ENCODE measurements around the gene CSTPP1.

CSTPP1 gene, protein sequence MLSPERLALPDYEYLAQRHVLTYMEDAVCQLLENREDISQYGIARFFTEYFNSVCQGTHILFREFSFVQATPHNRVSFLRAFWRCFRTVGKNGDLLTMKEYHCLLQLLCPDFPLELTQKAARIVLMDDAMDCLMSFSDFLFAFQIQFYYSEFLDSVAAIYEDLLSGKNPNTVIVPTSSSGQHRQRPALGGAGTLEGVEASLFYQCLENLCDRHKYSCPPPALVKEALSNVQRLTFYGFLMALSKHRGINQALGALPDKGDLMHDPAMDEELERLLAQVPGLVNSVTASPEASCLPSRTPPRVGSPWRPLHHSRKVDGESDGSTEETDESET

DNA sequence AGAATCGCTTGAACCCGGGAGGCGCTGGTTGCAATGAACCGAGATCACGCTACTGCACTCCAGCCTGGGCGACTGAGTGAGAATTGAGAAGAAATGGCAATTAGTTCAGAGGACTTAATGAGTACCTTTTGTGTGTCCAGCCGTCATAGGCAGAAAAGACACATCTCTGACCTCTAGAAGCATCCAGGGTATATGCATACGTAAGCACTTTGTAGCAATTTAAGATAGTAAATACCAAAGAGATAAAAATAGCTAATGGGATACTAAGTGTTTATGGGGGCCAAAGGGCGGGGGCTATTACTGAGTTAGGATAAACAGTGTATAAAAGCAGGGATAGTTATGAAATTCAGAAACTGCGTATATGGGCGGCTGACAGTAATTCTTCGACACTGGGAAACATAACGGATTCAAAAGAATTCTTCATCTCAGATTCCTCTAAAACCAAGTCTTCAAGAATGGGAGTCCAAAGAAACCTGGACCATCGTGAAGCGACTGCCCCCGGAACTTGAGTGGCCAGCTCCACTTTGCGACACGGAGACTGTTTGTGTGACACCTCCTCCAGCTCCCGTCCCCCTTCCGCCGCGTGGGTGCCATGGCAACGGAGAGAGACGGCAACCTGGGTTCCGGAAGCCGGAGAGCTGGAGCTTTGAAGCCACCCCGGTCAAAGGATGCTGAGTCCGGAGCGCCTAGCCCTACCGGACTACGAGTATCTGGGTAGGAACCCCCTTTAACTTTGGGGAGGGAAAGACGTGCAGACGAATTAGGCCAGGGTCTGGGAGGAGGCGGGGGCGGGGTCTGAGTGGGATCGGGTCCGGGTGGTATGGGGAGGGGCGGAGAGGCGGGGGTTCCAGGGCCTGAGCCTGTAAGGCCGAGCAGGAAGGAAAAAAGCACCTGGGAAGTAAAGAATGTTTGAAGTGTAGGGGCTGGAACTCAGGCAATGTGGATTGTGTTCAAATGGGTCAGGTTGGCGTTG is at the start of gene CSTPP1:
Gene CSTPP1, plus strand, starts transcription at position 624 of the 973 bp plus-strand sequence. Its CDS starts 45 bp downstream, at position 669.
- peak; percentile 92 for DNase-seq (ENCODE audit: low read depth)
- H3K4me3 ChIP-seq (ENCODE audit: low read length) = peak within 1 kb of the TSS; percentile 84
- TF ChIP-seq, protein P1, sequence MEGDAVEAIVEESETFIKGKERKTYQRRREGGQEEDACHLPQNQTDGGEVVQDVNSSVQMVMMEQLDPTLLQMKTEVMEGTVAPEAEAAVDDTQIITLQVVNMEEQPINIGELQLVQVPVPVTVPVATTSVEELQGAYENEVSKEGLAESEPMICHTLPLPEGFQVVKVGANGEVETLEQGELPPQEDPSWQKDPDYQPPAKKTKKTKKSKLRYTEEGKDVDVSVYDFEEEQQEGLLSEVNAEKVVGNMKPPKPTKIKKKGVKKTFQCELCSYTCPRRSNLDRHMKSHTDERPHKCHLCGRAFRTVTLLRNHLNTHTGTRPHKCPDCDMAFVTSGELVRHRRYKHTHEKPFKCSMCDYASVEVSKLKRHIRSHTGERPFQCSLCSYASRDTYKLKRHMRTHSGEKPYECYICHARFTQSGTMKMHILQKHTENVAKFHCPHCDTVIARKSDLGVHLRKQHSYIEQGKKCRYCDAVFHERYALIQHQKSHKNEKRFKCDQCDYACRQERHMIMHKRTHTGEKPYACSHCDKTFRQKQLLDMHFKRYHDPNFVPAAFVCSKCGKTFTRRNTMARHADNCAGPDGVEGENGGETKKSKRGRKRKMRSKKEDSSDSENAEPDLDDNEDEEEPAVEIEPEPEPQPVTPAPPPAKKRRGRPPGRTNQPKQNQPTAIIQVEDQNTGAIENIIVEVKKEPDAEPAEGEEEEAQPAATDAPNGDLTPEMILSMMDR (conservative IDR thresholded peaks at IDR 0.05; ENCODE audit: low read length) = no peak

DNA sequence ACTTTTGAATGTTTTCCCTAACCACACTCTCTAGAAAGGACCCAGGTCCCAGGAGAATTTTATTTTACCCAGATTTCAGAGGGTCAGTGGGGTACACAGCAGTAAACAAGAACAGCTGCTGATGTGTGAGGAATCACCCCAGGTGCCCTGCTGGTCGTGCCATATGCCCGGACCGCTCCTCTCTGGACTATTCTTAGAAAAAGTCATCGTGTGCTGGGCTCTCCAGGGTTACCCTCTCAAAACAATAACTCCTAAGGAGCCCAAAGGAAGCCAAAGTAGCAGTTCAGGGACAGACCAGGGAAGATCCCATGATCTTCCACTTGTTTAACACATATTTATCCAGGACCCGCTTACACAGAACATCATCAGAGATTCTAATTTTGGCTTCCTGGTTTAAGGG is 47.9 kb upstream of the CSTPP1 start:
- TF ChIP-seq, protein P1 (conservative IDR thresholded peaks at IDR 0.05; ENCODE audit: low read length) = no peak
- no peak for DNase-seq (ENCODE audit: low read depth)
- no peak overlapping the region for H3K4me3 ChIP-seq (ENCODE audit: low read length)

DNA sequence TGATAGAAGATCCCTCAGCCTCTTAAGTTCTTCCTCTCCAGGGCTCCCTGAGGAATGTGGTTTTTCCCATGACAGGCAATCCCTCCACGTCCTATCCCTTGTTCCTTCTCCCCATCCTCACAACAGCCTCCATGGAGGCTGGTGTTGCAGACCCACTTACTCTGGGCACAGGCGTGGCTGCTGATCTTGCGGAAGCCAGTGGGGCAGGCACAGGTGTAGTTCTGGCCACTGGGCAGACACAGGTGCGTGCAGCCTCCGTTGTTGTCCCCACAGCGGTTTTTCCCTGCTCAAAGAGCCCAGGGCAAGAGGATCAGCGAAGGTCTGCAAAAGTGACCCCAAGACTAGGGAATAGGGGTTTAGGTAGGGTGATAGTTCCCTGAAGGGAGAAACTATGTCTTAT is 47.3 kb upstream of the CSTPP1 start:
- TF ChIP-seq, protein P1 (conservative IDR thresholded peaks at IDR 0.05; ENCODE audit: low read length) = no peak
- H3K4me3 ChIP-seq (ENCODE audit: low read length) = no peak overlapping the region
- DNase-seq (ENCODE audit: low read depth) = no peak

DNA sequence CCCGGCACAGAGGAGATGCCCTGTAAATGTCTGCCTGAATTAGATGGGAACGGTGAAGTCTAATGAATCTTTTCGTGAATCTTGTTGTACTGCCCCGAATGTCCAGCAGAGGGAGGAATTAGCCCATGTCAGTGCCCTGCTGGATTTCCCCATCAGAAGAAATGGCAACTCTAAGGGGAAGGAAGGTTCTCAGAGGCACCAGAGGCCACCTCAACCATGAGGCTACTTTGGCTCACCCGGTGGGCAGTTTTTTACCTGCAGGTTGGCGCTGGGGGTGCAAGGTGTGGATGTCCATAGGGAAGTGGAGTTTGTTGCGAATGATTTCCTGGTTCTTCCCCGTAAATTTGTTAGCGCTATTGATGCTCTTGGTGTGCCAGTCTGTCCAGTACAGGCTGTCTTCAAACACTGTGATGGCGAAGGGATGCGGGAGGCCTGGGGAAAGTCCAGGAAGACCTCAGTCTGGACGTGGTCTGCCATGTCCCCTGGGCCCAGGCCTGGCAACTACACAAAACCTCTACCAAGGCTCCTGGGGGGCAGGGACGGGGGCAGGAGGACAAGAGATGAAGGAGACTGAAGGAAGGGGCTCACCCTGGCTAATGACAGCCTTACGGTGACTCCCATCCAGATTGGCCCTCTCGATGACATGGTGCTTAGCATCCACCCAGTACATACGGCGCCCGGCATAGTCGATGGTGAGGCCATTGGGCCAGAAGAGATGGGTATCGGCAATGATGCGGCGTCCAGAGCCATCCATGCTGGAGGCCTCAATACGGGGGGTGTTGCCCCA is 46.7 kb upstream of the CSTPP1 start:
- TF ChIP-seq, protein P1 (conservative IDR thresholded peaks at IDR 0.05; ENCODE audit: low read length) = peak; percentile 93
- DNase-seq (ENCODE audit: low read depth) = peak; percentile 66
- H3K4me3 ChIP-seq (ENCODE audit: low read length) = no peak overlapping the region

DNA sequence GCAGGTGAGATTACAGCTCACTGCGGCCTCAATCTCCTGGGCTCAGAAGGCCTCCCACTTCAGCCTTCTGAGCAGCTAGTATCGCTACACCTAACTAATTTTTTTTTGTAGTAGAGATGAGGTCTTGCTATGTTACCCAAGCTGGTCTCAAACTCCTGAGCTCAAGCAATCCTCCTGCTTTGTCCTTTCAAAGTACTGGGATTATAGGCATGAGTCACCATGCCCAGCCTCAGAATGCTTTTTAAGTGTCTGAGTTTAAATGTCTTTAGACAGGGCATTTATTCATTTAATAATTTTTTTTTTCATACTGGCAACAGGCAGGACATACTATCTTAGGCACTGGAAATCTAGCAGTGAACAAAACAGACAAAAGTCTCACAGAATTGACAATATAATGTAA is 45.9 kb upstream of the CSTPP1 start:
- DNase-seq (ENCODE audit: low read depth) = peak; percentile 10
- TF ChIP-seq, protein P1 (conservative IDR thresholded peaks at IDR 0.05; ENCODE audit: low read length) = no peak
- no peak overlapping the region for H3K4me3 ChIP-seq (ENCODE audit: low read length)

DNA sequence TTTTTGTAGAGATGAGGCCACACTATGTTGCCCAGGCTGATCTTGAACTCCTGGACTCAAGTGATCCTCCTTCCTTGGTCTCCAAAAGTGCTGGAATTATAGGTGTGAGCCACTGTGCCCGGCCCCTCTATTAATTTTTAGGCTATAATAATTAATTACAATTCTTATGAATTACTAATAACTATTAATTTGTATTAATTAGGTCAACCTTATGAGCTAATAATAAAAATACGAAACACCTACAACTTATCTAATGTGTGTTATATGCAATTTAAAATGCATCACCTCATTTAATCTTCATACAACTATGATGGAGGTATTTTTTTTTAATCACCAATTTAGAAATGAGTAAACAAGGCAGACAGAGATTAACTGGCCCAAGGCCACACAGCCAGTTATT is 44.5 kb upstream of the CSTPP1 start:
- no peak overlapping the region for H3K4me3 ChIP-seq (ENCODE audit: low read length)
- TF ChIP-seq, protein P1 (conservative IDR thresholded peaks at IDR 0.05; ENCODE audit: low read length) = no peak
- DNase-seq (ENCODE audit: low read depth) = no peak

Measured in AG10803 (cell line).